Upper lobe of left lung (tissue), 6 donors: ENCODE measurements around the gene BTNL3. TPM values are rescaled to one million over a fixed set of nuclear protein-coding genes. Genes with fewer than 3 reads are reported as not detected.

Experiments used
- ATAC-seq, 2 donors: fragments of 200-7000 bp; cut with Tn5 transposase; one replicate each; pipeline ENCODE4 v1.9.1; 2022; ENCODE audit warnings: mild to moderate bottlenecking in 2 of 2, moderate library complexity in 2 of 2; ENCODE audit not compliant: low FRiP score in 2 of 2
- DNase-seq, 2 donors: peaks; one replicate each; pipeline ENCODE4 v3.0.0-alpha.2; 2019 to 2020
- H3K27ac ChIP-seq, 4 donors: fragments of 200-600 bp; sonication (generic); one replicate each; pipeline ENCODE4 v1.5.1; 2016 to 2019
- H3K27me3 ChIP-seq, 4 donors: fragments of 200-600 bp; sonication (generic); one replicate each; pipeline ENCODE4 v1.5.1; 2017 to 2019
- H3K36me3 ChIP-seq, 4 donors: fragments of 200-600 bp; sonication (generic); one replicate each; pipeline ENCODE4 v1.5.1; 2016 to 2019
- H3K4me1 ChIP-seq, 4 donors: fragments of 200-600 bp; sonication (generic); one replicate each; pipeline ENCODE4 v1.5.1; 2018 to 2019
- H3K4me3 ChIP-seq, 4 donors: fragments of 200-600 bp; sonication (generic); one replicate each; pipeline ENCODE4 v1.5.1; 2017 to 2019; ENCODE audit warnings: mild to moderate bottlenecking in 2 of 4, moderate library complexity in 1 of 4
- H3K9me3 ChIP-seq, 4 donors: fragments of 200-600 bp; sonication (generic); one replicate each; pipeline ENCODE4 v1.5.1; 2018 to 2019
- EP300 ChIP-seq, 4 donors: sonication (generic); formaldehyde crosslinking; IDR thresholded peaks; one replicate each; pipeline ENCODE4 v1.5.1; 2017; ENCODE audit warnings: antibody characterized with exemption in 4 of 4, control low read depth in 2 of 4
- POLR2A ChIP-seq, 4 donors: fragments of 450-650 bp; IDR thresholded peaks; one replicate each; pipeline ENCODE4 v1.5.1; 2016 to 2017; ENCODE audit warnings: antibody characterized with exemption in 4 of 4, mild to moderate bottlenecking in 2 of 4
- POLR2AphosphoS5 ChIP-seq, 2 donors: sonication (generic); formaldehyde crosslinking; IDR thresholded peaks; one replicate each; pipeline ENCODE4 v1.5.1; 2017; ENCODE audit warnings: antibody characterized with exemption in 2 of 2
- WGBS, 2 donors: methylation state at CpG; one replicate each; pipeline ENCODE4 v1.1.5; 2017 to 2018; 5-methylcytosine and 5-hydroxymethylcytosine counted together
- total RNA-seq, 6 donors: library from RNA; depleted of rRNA in 4 of 6; stranded (reverse); fragments of >200 nt in 4 of 6; gene quantifications; one replicate each; pipeline versions ENCODE4 v1.1.0 to v1.2.1, GENCODE V29; 2016 to 2021
- TF ChIP-seq, protein P1 (sequence below), 6 experiments: fragments of 450-650 bp in 4 of 6; fragments of 200-600 bp in 2 of 6; sonication (generic) in 2 of 6; IDR thresholded peaks; one replicate each; pipeline ENCODE4 v1.5.1; 2016 to 2019; ENCODE audit warnings: antibody characterized with exemption in 6 of 6
- donor health status: DM: no; HTN: no; CAD: no; lungs with moderate emphysema.
- donor health status: DM: no; HTN: yes; CAD: no; lungs with severe emphysema.

Gene BTNL3
- total RNA-seq, 6 donors from 2014 or later, result 0.57 to 0.79 (median 0.61) TPM; not detected in 3

DNA sequence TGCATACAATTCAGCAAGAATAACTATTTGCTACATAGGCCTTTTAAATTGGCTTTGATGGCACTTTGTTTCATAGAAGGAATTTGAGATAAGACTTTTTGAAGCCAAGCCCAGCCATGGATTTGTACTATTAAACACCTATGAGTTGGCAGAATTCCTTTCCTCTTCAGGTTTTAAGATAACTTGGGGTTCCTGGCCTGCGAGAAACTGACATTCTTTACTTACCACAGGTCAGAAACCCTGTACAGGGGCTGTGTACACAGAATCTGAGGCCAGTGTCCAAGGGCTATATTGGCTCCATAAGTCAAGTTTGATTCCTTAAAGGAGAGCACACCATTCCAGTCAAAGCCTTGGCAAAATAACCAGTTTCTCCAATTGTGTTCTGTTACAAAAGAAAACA lies 10.8 kb upstream of the BTNL3 start:
- Histone ChIP-seq H3K4me3 (no peak overlapping the region), H3K9me3 (no peaks in the 10 kb centered on the region), H3K36me3 (no peaks in the 10 kb centered on the region), H3K4me1 (peaks cover 0 to 17% (median 7%) of the 10 kb centered on the region in 4 donors), H3K27me3 (no peaks in the 10 kb centered on the region), H3K27ac (peak overlapping the region in 1 of 4 donors; percentile 27)
- DNase-seq (no peak), ATAC-seq (no peak)
- no peak for TF ChIP-seq POLR2A (IDR thresholded peaks at IDR 0.05)
- TF ChIP-seq POLR2AphosphoS5 (IDR thresholded peaks at IDR 0.05), result no peak
- TF ChIP-seq, protein P1, sequence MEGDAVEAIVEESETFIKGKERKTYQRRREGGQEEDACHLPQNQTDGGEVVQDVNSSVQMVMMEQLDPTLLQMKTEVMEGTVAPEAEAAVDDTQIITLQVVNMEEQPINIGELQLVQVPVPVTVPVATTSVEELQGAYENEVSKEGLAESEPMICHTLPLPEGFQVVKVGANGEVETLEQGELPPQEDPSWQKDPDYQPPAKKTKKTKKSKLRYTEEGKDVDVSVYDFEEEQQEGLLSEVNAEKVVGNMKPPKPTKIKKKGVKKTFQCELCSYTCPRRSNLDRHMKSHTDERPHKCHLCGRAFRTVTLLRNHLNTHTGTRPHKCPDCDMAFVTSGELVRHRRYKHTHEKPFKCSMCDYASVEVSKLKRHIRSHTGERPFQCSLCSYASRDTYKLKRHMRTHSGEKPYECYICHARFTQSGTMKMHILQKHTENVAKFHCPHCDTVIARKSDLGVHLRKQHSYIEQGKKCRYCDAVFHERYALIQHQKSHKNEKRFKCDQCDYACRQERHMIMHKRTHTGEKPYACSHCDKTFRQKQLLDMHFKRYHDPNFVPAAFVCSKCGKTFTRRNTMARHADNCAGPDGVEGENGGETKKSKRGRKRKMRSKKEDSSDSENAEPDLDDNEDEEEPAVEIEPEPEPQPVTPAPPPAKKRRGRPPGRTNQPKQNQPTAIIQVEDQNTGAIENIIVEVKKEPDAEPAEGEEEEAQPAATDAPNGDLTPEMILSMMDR (IDR thresholded peaks at IDR 0.05), result no peak
- TF ChIP-seq EP300 (IDR thresholded peaks at IDR 0.05), result no peak
- 29 to 40% methylated on average over 1 of the region's 1 CpG for WGBS, 2 donors

DNA sequence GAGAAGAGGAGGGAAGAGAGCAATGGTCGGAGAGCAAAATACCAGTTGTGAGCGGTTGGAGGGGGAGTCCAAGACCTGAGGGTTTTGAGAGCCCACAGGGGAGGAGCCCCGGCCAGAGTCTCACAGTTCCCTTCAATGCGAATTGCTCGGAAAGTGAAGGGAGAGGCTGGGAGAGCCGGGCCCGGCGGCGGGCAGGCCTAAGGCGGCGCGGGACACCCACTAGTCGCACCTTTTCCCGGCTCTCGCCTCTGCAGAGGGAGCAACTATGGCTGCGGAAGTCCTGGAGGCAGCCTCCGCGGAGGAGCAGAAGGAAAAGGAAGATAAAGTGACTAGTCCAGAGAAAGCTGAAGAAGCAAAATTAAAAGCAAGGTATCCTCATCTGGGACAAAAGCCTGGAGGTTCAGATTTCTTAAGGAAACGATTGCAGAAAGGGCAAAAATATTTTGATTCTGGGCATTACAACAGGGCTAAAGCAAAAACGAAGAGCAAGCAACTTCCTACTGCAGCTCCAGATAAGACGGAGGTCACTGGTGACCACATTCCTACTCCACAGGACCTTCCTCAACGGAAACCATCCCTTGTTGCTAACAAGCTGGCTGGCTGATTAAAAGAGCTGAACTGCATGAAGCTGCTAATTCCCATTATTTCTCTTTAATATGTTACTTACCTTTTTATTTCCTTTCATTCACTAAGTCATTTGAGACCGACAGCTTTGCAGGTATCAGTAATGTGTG lies 6.5 kb upstream of the BTNL3 start:
- no peaks in the 10 kb centered on the region for H3K9me3 ChIP-seq
- TF ChIP-seq POLR2A (IDR thresholded peaks at IDR 0.05) (no peak), POLR2AphosphoS5 (IDR thresholded peaks at IDR 0.05) (no peak), EP300 (IDR thresholded peaks at IDR 0.05) (no peak)
- TF ChIP-seq, protein P1 (IDR thresholded peaks at IDR 0.05), result no peak
- no peaks in the 10 kb centered on the region for H3K27me3 ChIP-seq
- H3K4me3 ChIP-seq, result no peak overlapping the region
- no peak overlapping the region for H3K27ac ChIP-seq
- peaks cover 0 to 5% (median 2%) of the 10 kb centered on the region in 4 donors for H3K4me1 ChIP-seq
- WGBS, 2 donors, result 70 to 73% methylated on average over 15 to 23 of the region's 23 CpGs
- ATAC-seq (no peak), DNase-seq (peak in 1 of 2 donors; percentile 66)
- H3K36me3 ChIP-seq, result no peaks in the 10 kb centered on the region

DNA sequence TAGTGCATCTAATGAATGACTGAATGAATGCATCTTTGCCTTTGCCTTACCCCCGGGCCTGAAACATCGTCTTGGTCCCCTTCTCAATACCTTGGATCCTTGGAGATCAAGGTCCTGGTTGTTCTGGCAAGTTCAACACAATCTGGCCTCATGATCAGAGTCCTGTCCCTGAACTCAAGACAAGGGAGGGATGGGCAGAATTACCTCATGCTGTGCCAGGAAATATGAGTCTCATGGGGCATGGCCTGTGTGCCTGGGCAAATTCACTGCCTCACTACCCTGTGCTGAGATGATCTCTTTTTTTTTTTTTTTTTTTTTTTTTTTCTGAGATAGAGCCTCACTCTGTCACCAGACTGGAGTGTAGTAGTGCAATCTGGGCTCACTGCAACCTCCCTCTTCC lies 630 bp upstream of the BTNL3 start:
- no peak for DNase-seq
- H3K36me3 ChIP-seq, result no peaks in the 10 kb centered on the region
- ATAC-seq, result no peak
- no peak overlapping the region for H3K27ac ChIP-seq
- H3K9me3 ChIP-seq, result no peaks in the 10 kb centered on the region
- H3K4me1 ChIP-seq, result no peaks in the 10 kb centered on the region
- H3K4me3 ChIP-seq, result no peak overlapping the region
- 90 to 93% methylated on average over 2 of the region's 2 CpGs for WGBS, 2 donors
- H3K27me3 ChIP-seq, result no peaks in the 10 kb centered on the region
- TF ChIP-seq, protein P1 (IDR thresholded peaks at IDR 0.05), result no peak
- no peak for TF ChIP-seq POLR2AphosphoS5 (IDR thresholded peaks at IDR 0.05)
- no peak for TF ChIP-seq POLR2A (IDR thresholded peaks at IDR 0.05)
- no peak for TF ChIP-seq EP300 (IDR thresholded peaks at IDR 0.05)

DNA sequence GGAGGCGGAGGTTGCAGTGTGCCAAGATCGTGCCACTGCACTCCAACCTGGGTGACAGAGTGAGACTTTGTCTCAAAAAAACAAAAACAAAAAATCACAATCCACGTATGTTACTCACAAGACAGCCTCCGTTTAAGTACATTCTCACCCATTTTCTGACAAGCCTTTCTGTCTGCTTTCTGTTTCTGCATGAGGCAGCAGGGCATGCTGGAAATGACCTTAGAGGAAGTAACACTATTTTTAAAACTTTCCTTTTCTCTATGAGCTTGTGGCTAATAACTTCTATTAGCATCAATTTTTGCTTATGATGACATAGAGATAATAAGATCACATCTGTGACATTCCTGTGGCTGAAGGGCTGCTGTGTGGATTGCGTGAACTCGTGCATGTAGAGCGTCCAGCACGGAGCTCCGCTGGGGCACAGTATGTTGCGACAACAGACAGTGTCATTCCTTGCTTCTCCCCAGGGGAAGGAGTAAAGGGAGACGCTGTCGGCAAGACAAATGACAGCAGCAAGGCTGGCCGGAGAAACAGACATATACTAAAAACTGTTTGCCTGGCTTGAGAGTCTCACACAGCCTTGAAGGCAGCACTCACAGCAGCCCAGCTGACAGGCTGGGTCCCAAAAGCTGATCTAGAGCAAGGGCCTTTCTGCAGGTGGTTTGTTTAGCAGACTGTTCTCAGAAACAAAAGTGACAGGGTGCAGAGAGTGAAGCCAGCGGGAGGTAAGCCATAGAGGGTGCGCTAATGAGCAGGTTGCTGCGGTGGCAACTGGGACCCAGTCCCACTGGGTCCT lies 1.6 kb downstream of the BTNL3 start:
- Histone ChIP-seq H3K27ac (no peak overlapping the region), H3K9me3 (no peaks in the 10 kb centered on the region), H3K4me1 (no peaks in the 10 kb centered on the region), H3K36me3 (no peaks in the 10 kb centered on the region), H3K4me3 (no peak overlapping the region), H3K27me3 (no peaks in the 10 kb centered on the region)
- DNase-seq (no peak), ATAC-seq (no peak)
- no peak for TF ChIP-seq POLR2A (IDR thresholded peaks at IDR 0.05)
- TF ChIP-seq EP300 (IDR thresholded peaks at IDR 0.05), result no peak
- TF ChIP-seq, protein P1 (IDR thresholded peaks at IDR 0.05), result no peak
- TF ChIP-seq POLR2AphosphoS5 (IDR thresholded peaks at IDR 0.05), result no peak
- WGBS, 2 donors, result 64 to 68% methylated on average over 5 to 16 of the region's 16 CpGs
